ENCODE data around the gene KISS1.
"Not testable (repeated sequence)": the region's sequence is repeated elsewhere in the genome, so short reads cannot be mapped to it uniquely, and the experiment has no call there.

KISS1 gene, protein sequence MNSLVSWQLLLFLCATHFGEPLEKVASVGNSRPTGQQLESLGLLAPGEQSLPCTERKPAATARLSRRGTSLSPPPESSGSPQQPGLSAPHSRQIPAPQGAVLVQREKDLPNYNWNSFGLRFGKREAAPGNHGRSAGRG

GRCh38 chr1:204196068-204196795 is at the start of gene KISS1:
TSS of gene KISS1 (minus strand) at chr1:204196491. CDS start at chr1:204192876, 3,615 bp downstream.
- DNase-seq (ENCODE audit: low read depth) = no peak
- no peak for TF ChIP-seq CTCF (IDR thresholded peaks at IDR 0.05; ENCODE audit: low read depth, low read length, missing control alignments)
- H3K4me3 ChIP-seq (ENCODE audit: low read depth, low read length) = no peak within 1 kb of the TSS

DNA sequence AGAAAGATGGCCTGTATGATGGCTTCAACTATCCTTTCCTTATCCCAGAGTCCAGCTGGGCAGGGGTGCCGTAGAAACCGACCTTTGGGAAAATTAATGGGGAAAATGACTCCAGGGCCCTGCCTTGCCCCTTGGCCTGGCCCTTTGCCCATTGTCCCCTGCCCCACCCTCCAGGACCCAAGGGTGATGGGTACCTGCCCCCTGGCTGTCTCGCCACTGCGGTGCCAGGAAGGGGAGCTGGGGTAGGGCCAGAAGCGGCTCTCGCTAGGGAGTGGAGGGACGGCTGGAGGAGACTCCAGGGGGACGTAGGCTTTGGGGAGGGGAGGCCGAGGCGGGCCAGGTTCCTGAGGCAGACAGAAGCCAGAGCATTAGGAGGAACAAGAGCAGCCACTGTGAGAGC is 46.6 kb upstream of the KISS1 start:
- TF ChIP-seq CTCF (IDR thresholded peaks at IDR 0.05; ENCODE audit: low read depth, low read length, missing control alignments) = no peak
- no peak overlapping the region for H3K4me3 ChIP-seq (ENCODE audit: low read depth, low read length)
- DNase-seq (ENCODE audit: low read depth) = no peak

DNA sequence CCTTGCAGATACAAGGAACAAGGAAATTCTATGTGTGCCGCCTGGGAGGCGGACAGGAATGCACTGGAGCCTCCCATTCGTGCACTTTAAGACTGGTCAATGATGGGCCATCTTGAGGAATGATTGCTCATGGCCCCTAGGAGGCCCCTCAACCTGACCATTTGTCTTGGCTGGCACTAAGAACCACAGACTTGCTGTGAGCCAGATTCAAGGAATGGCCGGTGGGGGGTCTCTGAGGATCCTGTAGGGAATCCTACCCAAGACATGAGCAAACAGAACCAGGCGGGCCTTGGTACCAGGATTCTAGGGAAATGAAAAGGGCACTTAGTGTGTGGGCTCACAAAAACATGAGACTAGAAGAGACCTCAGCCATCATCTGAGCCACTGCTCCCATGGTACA is 45.6 kb upstream of the KISS1 start:
- TF ChIP-seq CTCF (IDR thresholded peaks at IDR 0.05; ENCODE audit: low read depth, low read length, missing control alignments) = no peak
- H3K4me3 ChIP-seq (ENCODE audit: low read depth, low read length) = no peak overlapping the region
- DNase-seq (ENCODE audit: low read depth) = no peak

GRCh38 chr1:204241050-204241449 is 44.8 kb upstream of the KISS1 start:
- no peak for TF ChIP-seq CTCF (IDR thresholded peaks at IDR 0.05; ENCODE audit: low read depth, low read length, missing control alignments)
- no peak overlapping the region for H3K4me3 ChIP-seq (ENCODE audit: low read depth, low read length)
- DNase-seq (ENCODE audit: low read depth) = no peak

GRCh38 chr1:204240233-204240632 is 43.9 kb upstream of the KISS1 start:
- no peak for TF ChIP-seq CTCF (IDR thresholded peaks at IDR 0.05; ENCODE audit: low read depth, low read length, missing control alignments)
- no peak overlapping the region for H3K4me3 ChIP-seq (ENCODE audit: low read depth, low read length)
- no peak for DNase-seq (ENCODE audit: low read depth)

- not testable (repeated sequence) for H3K4me3 ChIP-seq (ENCODE audit: low read depth, low read length); DNase-seq (ENCODE audit: low read depth)
Observed at GRCh38 chr1:204239401-204239800, 43.1 kb upstream of the KISS1 start.

- not testable (repeated sequence) for DNase-seq (ENCODE audit: low read depth); H3K4me3 ChIP-seq (ENCODE audit: low read depth, low read length)
Observed at GRCh38 chr1:204238520-204238919, 42.2 kb upstream of the KISS1 start.

DNA sequence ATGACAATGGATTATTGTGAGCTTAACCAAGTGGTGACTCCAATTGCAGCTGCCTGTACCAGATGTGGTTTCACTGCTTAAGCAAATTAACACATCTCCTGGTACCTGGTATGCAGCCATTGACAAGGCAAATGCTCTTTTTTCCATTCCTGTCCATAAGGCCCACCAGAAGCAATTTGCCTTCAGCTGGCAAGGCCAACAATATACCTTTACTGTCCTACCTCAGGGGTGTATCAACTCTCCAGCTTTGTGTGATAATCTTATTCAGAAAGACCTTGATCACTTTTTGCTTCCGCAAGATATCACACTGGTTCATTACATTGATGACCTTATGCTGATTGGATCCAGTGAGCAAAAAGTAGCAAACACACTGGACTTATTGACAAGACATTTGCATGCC is 41.2 kb upstream of the KISS1 start:
- not testable (repeated sequence) for DNase-seq (ENCODE audit: low read depth); H3K4me3 ChIP-seq (ENCODE audit: low read depth, low read length)
